ENCODE data around the gene IGFALS. TPM values are rescaled to one million over a fixed set of nuclear protein-coding genes. Genes with fewer than 3 reads are reported as not detected.

IGFALS gene
- total RNA-seq, 1 donor from 2014 or later, result 93.9 TPM

DNA sequence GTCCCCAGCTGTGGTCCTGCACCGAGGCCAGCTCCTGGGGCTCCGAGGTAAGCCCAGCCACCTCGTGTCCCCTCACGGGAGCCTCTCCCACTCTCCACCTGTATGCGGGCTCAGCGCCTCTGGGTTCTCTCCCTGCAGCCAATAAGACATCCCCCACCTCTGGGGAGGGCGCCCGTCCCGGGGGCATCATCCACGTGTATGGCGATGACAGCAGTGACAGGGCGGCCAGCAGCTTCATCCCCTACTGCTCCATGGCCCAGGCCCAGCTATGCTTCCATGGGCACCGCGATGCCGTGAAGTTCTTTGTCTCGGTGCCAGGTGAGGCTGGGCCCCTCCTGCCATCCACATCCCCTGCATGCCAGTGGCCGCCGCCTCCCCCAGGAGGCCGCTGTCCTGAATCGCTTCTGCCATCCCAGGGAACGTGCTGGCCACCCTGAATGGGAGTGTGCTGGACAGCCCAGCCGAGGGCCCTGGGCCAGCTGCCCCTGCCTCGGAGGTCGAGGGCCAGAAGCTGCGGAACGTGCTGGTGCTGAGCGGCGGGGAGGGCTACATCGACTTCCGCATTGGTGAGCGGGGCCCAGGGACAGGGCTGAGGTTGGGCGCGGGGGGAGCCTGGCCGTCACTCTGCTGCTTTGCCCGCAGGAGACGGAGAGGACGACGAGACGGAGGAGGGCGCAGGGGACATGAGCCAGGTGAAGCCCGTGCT, 25.3 kb downstream of the IGFALS start:
- no peak for DNase-seq (ENCODE audit: low spot score)
- ATAC-seq, result no peak

- DNase-seq (ENCODE audit: low spot score), result no peak
- no peak for ATAC-seq
These were observed 26.1 kb downstream of the IGFALS start for GRCh38 chr16:1767116-1767994.

DNA sequence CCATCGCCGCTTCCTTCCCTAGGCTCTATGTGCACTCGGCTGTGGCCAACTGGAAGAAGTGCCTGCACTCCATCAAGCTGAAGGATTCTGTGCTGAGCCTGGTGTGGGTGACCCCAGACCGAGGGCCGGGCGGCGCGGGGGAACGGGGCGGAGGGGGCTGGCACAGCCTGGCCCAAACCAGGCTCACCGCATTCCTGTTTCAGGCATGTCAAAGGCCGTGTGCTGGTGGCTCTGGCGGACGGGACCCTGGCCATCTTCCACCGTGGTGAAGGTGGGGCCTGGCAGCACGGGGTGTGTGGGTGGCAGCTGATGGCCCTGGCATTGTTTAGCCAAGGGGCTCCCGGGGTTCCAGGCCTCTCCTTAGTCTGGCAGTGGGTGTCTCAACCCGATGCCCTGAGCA, 26.8 kb downstream of the IGFALS start:
- no peak for DNase-seq (ENCODE audit: low spot score)
- no peak for ATAC-seq

DNA sequence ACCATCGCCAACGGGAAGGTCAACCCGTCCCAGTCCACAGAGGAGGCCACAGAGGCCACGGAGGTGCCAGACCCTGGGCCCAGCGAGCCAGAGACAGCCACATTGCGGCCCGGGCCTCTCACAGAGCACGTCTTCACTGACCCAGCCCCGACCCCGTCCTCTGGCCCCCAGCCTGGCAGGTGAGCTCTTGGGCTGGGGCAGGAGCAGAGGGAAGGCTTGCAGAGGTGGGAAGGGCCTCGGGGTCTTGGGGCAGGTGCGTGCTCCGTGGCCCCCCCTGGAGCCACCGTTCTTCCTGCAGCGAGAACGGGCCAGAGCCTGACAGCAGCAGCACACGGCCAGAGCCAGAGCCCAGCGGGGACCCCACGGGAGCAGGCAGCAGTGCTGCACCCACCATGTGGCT, 27.3 kb downstream of the IGFALS start:
- ATAC-seq (no peak), DNase-seq (ENCODE audit: low spot score) (no peak)

- ATAC-seq, result no peak
These were observed 27.7 kb downstream of the IGFALS start for GRCh38 chr16:1765826-1766225.

DNA sequence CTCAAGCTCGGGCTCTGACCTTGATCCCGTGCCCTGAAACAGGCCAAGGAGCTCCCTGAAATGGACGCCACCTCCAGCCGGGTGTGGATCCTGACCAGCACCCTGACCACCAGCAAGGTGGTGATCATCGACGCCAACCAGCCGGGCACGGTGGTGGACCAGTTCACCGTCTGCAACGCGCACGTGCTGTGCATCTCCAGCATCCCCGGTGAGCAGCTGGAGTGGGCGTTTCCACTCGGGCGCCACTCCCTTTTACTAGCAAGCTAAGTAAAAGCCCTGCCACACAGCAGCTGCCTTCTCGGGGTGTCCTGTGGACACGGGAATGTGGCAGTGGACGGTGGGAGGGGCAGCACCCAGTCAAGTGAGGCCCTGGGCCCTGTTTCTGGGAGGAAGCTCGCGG, 28.5 kb downstream of the IGFALS start:
- ATAC-seq (no peak), DNase-seq (ENCODE audit: low spot score) (no peak)

More at GRCh38 chr16:1765826-1766225, 27.7 kb downstream of the IGFALS start:
- DNase-seq (ENCODE audit: low spot score), result no peak

DNA sequence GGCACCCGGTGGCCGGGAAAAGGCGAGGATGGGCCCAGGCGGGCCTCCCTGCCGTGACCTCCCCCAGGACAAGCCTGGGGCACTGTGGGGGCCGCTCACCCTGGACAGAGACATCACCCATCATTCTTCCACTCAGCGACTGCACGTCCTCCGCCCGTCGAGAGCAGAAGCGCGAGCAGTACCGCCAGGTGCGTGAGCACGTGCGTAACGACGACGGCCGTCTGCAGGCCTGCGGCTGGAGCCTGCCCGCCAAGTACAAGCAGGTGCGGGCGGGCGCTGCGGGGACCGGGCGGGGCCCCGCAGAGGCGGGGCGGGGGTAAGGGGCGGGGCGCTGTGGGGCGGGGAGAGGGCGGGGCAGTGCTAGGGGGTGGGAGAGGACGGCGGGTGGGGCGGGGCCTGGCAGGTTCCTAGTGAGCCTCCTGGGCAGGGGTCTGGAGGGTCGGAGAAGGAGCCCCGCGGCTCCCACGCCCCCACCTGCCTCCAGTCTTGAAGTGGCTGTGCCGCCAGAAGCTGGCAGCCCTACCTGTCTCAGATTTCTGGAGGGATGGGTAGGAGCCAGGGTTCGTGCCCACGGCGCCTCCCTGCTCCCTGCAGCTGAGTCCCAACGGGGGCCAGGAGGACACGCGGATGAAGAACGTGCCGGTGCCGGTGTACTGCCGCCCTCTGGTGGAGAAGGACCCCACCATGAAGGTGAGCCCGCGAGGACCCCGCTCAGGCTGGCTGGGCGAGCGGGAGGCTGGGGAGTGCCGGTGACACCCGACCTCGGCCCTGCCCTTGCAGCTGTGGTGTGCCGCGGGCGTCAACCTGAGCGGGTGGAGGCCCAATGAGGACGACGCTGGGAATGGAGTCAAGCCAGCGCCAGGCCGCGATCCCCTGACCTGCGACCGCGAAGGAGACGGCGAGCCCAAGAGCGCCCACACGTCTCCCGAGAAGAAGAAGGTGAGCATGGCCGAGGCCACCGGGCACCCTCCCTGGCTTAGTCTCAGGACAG, 29.7 kb downstream of the IGFALS start:
- ATAC-seq, result no peak
- DNase-seq (ENCODE audit: low spot score), result no peak

DNA sequence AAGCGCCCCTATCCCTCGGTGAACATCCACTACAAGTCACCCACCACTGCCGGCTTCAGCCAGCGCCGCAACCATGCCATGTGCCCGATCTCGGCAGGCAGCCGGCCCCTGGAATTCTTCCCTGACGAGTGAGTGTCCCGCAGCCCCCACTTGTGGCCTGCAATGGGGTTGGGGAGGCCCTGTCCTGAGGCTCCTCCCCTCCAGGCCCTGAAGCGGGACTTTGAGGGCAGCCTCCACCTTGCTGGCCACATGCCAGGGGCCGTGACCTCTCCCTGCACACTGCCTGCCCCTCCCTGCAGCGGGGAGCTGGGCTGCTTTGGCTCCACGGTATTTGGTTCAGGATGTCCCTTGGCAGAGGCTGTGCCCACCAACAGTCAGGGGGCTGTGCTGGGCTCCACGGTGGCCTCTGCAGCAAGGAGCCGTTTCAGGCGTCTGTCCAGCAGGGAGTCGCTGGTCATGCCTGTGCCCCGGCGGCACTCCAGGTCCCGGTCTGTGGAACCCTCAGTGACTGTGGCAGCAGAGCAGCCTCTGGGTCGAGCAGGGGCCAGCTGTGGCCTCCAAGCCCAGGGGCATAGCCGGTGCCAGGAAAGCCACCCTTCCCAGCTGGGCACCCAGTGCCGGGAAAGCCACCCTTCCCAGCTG, 30.5 kb downstream of the IGFALS start:
- ATAC-seq (peak; percentile 3), DNase-seq (ENCODE audit: low spot score) (no peak)

GRCh38 chr16:1762196-1762878, 31.2 kb downstream of the IGFALS start:
- DNase-seq (ENCODE audit: low spot score), result no peak
- ATAC-seq, result no peak

GRCh38 chr16:1761751-1762150, 31.8 kb downstream of the IGFALS start:
- DNase-seq (ENCODE audit: low spot score) (no peak), ATAC-seq (no peak)

GRCh38 chr16:1760911-1761310, 32.6 kb downstream of the IGFALS start:
- no peak for ATAC-seq
- DNase-seq (ENCODE audit: low spot score), result no peak

DNA sequence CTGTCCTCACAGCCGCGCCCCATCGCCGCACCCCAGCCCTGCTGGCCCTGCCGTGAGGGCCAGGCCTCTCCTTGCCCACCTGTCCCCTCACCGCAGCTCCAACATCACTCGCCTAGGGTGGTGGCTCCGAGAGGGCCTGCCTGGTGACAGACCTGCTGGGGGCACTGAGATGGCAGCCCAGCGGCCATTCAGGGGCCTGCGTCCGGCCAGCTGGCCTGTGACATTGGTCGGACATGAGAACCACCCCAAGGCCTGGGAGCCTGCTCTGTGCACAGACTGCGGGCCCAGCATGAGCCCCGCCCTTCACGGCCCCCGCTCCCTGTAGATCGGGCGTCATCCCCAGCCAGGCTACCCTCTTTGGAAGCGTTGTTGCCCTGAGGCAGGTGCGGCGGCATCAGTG, 34.0 kb downstream of the IGFALS start:
- DNase-seq (ENCODE audit: low spot score) (no peak), ATAC-seq (no peak)

DNA sequence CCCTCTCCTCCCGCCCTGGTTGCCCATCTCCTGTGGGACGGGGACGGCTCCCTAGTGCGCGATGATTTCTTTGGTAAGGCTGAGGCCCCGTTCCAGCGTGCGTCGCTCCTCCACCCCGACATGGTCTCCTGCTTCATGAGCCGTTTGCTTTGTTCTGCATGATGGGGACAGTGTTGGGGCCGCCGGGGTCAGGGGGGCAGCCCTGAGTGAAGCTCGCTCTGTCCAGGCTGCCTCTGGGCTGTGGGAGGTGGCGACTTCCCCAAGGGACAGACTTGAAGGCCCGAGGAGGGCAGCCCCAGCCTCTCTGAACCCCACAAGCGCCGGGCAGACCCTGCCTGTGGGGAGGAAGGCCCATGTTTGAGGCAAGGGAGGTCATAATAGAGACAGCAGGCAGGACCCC, 34.6 kb downstream of the IGFALS start:
- DNase-seq (ENCODE audit: low spot score) (no peak), ATAC-seq (no peak)

DNA sequence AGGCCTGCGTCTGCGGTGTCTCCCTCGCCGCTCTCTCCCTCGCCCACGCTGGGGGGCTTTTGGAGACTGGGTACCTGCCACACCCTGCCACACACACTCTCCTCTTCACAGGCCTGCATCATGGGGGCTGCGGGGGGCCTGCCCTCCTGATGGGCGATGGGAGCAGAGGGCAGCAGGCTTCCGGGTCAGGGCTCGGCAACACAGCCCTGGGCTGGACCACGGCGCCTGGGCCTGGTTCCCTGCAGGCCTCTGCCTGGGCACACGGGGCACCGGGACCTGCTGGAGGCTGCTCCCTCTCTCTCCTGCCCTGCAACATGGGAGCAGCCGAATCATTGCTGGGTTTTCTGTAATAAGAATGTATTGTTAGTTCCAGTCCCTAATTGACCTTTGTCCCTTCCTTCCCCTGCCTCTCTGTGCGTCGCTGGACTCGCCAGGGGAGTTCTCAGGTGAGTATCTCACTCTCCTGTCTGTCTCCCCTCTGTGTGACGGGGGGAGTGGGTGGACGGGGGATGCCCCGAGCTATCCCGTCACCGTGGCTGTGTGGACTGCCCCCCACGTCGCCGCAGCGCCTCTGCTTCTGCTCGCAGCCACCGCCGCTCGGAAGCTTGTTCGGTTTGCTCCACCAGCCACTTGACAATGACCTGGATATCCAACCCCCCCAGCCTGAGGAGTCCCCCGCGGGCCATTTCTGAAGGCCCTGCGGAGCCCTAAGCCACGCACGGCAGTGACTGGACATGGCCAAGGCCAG, 35.6 kb downstream of the IGFALS start:
- DNase-seq (ENCODE audit: low spot score) (no peak), ATAC-seq (no peak)

- ATAC-seq (no peak), DNase-seq (ENCODE audit: low spot score) (no peak)
These were observed 39.3 kb downstream of the IGFALS start for GRCh38 chr16:1754204-1754603.

DNA sequence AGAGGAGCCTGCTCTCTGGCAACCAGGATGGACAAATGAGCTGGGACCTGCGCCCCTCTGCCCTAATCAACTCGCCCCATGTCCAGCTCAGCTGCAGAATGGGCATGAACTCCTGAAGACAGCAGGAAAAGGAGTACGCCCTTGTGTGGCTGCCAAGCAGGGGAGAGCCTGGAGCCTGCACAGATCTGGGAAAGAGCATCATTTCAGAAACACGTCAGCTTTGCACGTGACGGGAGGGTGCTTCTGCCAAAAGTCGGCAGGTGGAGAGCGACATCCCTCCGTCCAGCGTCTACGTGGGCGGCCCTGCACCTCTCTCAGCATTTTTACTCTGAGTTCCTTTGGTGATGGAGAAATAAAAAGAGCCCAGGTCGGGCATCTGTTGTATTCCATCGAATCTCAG, 40.7 kb downstream of the IGFALS start:
- ATAC-seq, result no peak
- DNase-seq (ENCODE audit: low spot score), result no peak

GRCh38 chr16:1751946-1752345, 41.6 kb downstream of the IGFALS start:
- no peak for ATAC-seq
- no peak for DNase-seq (ENCODE audit: low spot score)

DNA sequence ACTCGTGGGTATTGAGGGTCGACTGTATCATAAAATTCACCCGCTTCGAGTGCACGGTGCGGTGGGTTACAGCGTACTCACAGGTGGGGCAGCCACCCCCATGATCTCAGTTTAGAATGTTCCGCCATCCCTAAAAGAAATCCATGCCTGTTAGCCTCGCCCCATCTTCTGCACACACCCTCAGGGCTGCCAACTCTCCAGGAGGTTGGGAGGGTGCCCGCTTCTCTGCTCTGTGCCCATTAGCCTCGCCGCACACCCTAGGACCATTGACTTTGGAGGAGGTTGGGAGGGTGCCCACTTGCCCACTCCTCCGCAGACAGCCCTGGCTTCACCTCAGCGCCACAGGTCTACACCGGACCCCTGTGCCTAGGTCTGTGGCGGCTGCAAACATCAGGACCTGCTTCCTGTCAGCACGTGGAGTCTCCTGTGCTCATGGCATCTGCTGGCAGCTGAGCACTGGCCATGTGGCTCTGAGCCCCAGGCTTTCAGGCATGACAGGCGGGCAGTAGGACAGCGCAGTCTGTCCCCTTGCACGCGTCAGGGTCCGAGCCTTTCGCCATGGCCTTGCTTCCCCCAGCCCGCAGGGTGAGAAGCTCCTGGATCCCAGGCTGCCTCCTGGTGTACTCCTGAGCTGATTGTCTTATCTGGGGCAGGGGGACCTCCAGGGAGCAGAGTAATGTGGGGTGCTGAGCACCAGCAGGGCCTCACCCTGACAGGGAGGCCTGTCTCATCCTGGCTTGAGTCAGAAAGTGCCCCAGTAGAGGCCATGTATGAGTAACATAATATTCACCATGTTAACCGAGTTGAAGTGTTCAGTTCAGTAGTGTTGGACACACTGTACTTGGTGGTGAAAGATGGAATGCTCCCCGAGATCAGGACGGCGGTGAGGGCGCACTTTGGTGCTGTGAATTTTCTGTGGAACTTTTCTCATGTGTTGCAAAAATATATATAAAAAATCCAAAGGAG, 44.1 kb downstream of the IGFALS start:
- DNase-seq (ENCODE audit: low spot score), result no peak

More for the DNA sequence above, 44.1 kb downstream of the IGFALS start:
- ATAC-seq, result no peak

Measured in left lobe of liver (tissue), 2 donors.